ENCODE data around the gene JUNB. TPM values are rescaled to one million over a fixed set of nuclear protein-coding genes. Genes with fewer than 3 reads are reported as not detected.
"Not testable (repeated sequence)": the region's sequence is repeated elsewhere in the genome, so short reads cannot be mapped to it uniquely, and the experiment has no call there.

Gene JUNB
- total RNA-seq, 1 donor from 2014 or later, result 151 TPM

- no peak for DNase-seq
Observed at GRCh38 chr19:12804051-12804450, 12.8 kb downstream of the JUNB start.

GRCh38 chr19:12806242-12807081 is 15.2 kb downstream of the JUNB start, which contains the start of gene RNASEH2A:
Gene RNASEH2A (plus strand): TSS chr19:12806584. CDS start chr19:12806674, 90 bp downstream.
- peak; percentile 95 for DNase-seq

GRCh38 chr19:12815088-12815487 is 23.8 kb downstream of the JUNB start:
- DNase-seq, result no peak

- not testable (repeated sequence) for DNase-seq
Observed at GRCh38 chr19:12817188-12817587, 25.9 kb downstream of the JUNB start.

- not testable (repeated sequence) for DNase-seq
Observed at GRCh38 chr19:12817810-12818209, 26.5 kb downstream of the JUNB start.

GRCh38 chr19:12821761-12822160 is 30.5 kb downstream of the JUNB start:
- DNase-seq, result no peak

GRCh38 chr19:12825254-12826131 is 34.2 kb downstream of the JUNB start:
- DNase-seq, result peak; percentile 41

- peak; percentile 24 for DNase-seq
Observed at GRCh38 chr19:12828494-12828893, 37.2 kb downstream of the JUNB start.

- no peak for DNase-seq
Observed at GRCh38 chr19:12833418-12833737, 42.1 kb downstream of the JUNB start.

- DNase-seq, result no peak
Observed at GRCh38 chr19:12833738-12834565, 42.7 kb downstream of the JUNB start.

GRCh38 chr19:12834566-12834943 is 43.3 kb downstream of the JUNB start, which contains the start of gene RTBDN:
Gene RTBDN (minus strand): TSS chr19:12834579. CDS start chr19:12829979, 4,600 bp downstream.
- DNase-seq, result no peak

- peak; percentile 36 for DNase-seq
Observed at GRCh38 chr19:12834976-12835757, 43.9 kb downstream of the JUNB start.

- no peak for DNase-seq
Observed at GRCh38 chr19:12836529-12836863, 45.2 kb downstream of the JUNB start.

GRCh38 chr19:12837225-12837624 is 45.9 kb downstream of the JUNB start:
- no peak for DNase-seq

- DNase-seq, result peak; percentile 56
Observed at GRCh38 chr19:12838182-12838885, 47.0 kb downstream of the JUNB start, which contains the start of gene MAST1. Gene MAST1 (plus strand): TSS chr19:12838515. CDS start chr19:12838573, 58 bp downstream.

- no peak for DNase-seq
Observed at GRCh38 chr19:12838886-12839756, 47.8 kb downstream of the JUNB start.

GRCh38 chr19:12840091-12841079 is 49.1 kb downstream of the JUNB start:
- peak; percentile 60 for DNase-seq

- peak; percentile 29 for DNase-seq
Observed at GRCh38 chr19:12841094-12841493, 49.8 kb downstream of the JUNB start.

GRCh38 chr19:12842511-12842910 is 51.2 kb downstream of the JUNB start:
- DNase-seq, result no peak

Data from dermis blood vessel endothelial cell (primary cell).